ENCODE data around the gene CHST9.

GRCh38 chr18:26978812-26979341 lies 206.2 kb downstream of the CHST9 start:
- TF ChIP-seq, protein P1, sequence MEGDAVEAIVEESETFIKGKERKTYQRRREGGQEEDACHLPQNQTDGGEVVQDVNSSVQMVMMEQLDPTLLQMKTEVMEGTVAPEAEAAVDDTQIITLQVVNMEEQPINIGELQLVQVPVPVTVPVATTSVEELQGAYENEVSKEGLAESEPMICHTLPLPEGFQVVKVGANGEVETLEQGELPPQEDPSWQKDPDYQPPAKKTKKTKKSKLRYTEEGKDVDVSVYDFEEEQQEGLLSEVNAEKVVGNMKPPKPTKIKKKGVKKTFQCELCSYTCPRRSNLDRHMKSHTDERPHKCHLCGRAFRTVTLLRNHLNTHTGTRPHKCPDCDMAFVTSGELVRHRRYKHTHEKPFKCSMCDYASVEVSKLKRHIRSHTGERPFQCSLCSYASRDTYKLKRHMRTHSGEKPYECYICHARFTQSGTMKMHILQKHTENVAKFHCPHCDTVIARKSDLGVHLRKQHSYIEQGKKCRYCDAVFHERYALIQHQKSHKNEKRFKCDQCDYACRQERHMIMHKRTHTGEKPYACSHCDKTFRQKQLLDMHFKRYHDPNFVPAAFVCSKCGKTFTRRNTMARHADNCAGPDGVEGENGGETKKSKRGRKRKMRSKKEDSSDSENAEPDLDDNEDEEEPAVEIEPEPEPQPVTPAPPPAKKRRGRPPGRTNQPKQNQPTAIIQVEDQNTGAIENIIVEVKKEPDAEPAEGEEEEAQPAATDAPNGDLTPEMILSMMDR (conservative IDR thresholded peaks at IDR 0.05; ENCODE audit: low read depth, low read length): no peak
- TF ChIP-seq MXI1 (IDR thresholded peaks at IDR 0.05; ENCODE audit: borderline replicate concordance, low read depth, low read length) (no peak), POLR2A (IDR thresholded peaks at IDR 0.05; ENCODE audit: low read depth, low read length) (no peak), CEBPB (IDR thresholded peaks at IDR 0.05; ENCODE audit: low read depth, low read length) (no peak), SMC3 (IDR thresholded peaks at IDR 0.05; ENCODE audit: low read depth, low read length) (no peak), MAFK (IDR thresholded peaks at IDR 0.05; ENCODE audit: low read depth, low read length) (no peak), RFX5 (IDR thresholded peaks at IDR 0.05; ENCODE audit: low read depth, low read length) (no peak)
- TF ChIP-seq, protein P2, sequence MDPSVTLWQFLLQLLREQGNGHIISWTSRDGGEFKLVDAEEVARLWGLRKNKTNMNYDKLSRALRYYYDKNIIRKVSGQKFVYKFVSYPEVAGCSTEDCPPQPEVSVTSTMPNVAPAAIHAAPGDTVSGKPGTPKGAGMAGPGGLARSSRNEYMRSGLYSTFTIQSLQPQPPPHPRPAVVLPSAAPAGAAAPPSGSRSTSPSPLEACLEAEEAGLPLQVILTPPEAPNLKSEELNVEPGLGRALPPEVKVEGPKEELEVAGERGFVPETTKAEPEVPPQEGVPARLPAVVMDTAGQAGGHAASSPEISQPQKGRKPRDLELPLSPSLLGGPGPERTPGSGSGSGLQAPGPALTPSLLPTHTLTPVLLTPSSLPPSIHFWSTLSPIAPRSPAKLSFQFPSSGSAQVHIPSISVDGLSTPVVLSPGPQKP (IDR thresholded peaks at IDR 0.05; ENCODE audit: borderline replicate concordance, low read depth, low read length): no peak

Data from IMR-90 (cell line).